Cardiac muscle cell (in vitro differentiated cells and primary cell): ENCODE data around the gene PFKFB2. TPM values are rescaled to one million over a fixed set of nuclear protein-coding genes. Genes with fewer than 3 reads are reported as not detected.

ENCODE experiments used
- DNase-seq, 2 donors: peaks; one replicate each; pipeline versions ENCODE4 v3.0.0 to v3.0.0-alpha.2; 2010 to 2017; ENCODE audit warnings: low read depth in 1 of 2, low spot score in 1 of 2
- H3K27ac ChIP-seq: fragments of 200-600 bp; sonication (generic); 2 replicates; pipeline ENCODE4 v1.5.1; 2016
- H3K27me3 ChIP-seq: fragments of 200-600 bp; sonication (generic); 2 replicates; pipeline ENCODE4 v1.6.0; 2016; ENCODE audit warnings: control low read depth
- H3K36me3 ChIP-seq: fragments of 200-600 bp; sonication (generic); 2 replicates; pipeline ENCODE4 v1.5.1; 2016; ENCODE audit warnings: control low read depth
- H3K4me1 ChIP-seq: fragments of 200-600 bp; sonication (generic); 2 replicates; pipeline ENCODE4 v1.8.1; 2017; ENCODE audit warnings: low read depth, mild to moderate bottlenecking, mixed run types
- H3K4me3 ChIP-seq: fragments of 200-600 bp; sonication (generic); 2 replicates; pipeline ENCODE4 v1.5.1; 2016; ENCODE audit warnings: mild to moderate bottlenecking
- H3K9me3 ChIP-seq: fragments of 200-600 bp; sonication (generic); 2 replicates; pipeline ENCODE4 v1.5.1; 2017; ENCODE audit warnings: low read depth, mild to moderate bottlenecking, control low read depth
- CTCF ChIP-seq: IDR thresholded peaks from 2 replicates; pipeline ENCODE4 v1.5.1; 2012; ENCODE audit warnings: low read depth, mild to moderate bottlenecking, low read length
- polyA plus RNA-seq: library from polyadenylated mRNA; unstranded; fragments of >200 nt; fragmentation: Nextera tagmentation; extraction: Ambion mirVana; gene quantifications from 2 replicates; pipeline ENCODE4 v1.2.1, GENCODE V29; 2016
- total RNA-seq: library from RNA; depleted of rRNA; stranded (reverse); fragments of >200 nt; gene quantifications from 2 replicates; pipeline ENCODE4 v1.2.3, GENCODE V29; 2016

PFKFB2 gene
- total and polyA plus RNA-seq, 2 experiments from 2014 or later, result 3.6 to 6.0 TPM

- DNase-seq, result no peak
- peaks cover 23% of the 10 kb centered on the region for H3K4me1 ChIP-seq
- TF ChIP-seq CTCF, result no peak
- no peaks in the 10 kb centered on the region for H3K9me3 ChIP-seq
- H3K27me3 ChIP-seq, result no peaks in the 10 kb centered on the region
- H3K27ac ChIP-seq, result peak within 1 kb of the TSS; percentile 86
- H3K4me3 ChIP-seq, result peak within 1 kb of the TSS; percentile 61
- H3K36me3 ChIP-seq, result peaks cover 10% of the 10 kb centered on the region
Observed at GRCh38 chr1:207051191-207051943, 1.7 kb upstream of the PFKFB2 start, which contains the start of gene YOD1. Gene YOD1, minus strand, starts transcription at chr1:207051208. Its CDS starts 178 bp downstream, at chr1:207051030.

- DNase-seq, result no peak
- H3K27ac ChIP-seq, result no peak overlapping the region
Observed at GRCh38 chr1:207054491-207054890, 1.4 kb downstream of the PFKFB2 start.

GRCh38 chr1:207055386-207056001 is 2.4 kb downstream of the PFKFB2 start:
- Histone ChIP-seq H3K4me1 (peaks cover 6% of the 10 kb centered on the region), H3K27me3 (no peaks in the 10 kb centered on the region), H3K4me3 (no peak overlapping the region), H3K36me3 (no peaks in the 10 kb centered on the region), H3K9me3 (no peaks in the 10 kb centered on the region), H3K27ac (no peak overlapping the region)
- TF ChIP-seq CTCF, result no peak
- DNase-seq, result no peak

More at GRCh38 chr1:207054491-207054890, 1.4 kb downstream of the PFKFB2 start:
- Histone ChIP-seq H3K36me3 (no peaks in the 10 kb centered on the region), H3K4me3 (no peak overlapping the region), H3K9me3 (no peaks in the 10 kb centered on the region), H3K27me3 (no peaks in the 10 kb centered on the region), H3K4me1 (peaks cover 9% of the 10 kb centered on the region)
- TF ChIP-seq CTCF, result no peak

- Histone ChIP-seq H3K4me3 (no peak overlapping the region), H3K27me3 (no peaks in the 10 kb centered on the region), H3K4me1 (no peaks in the 10 kb centered on the region), H3K9me3 (no peaks in the 10 kb centered on the region), H3K36me3 (no peaks in the 10 kb centered on the region), H3K27ac (no peak overlapping the region)
- no peak for TF ChIP-seq CTCF
- no peak for DNase-seq
Observed at GRCh38 chr1:207056673-207057072, 3.6 kb downstream of the PFKFB2 start.

GRCh38 chr1:207058252-207058651 is 5.2 kb downstream of the PFKFB2 start:
- DNase-seq, result no peak
- no peak overlapping the region for H3K27ac ChIP-seq

More at GRCh38 chr1:207058252-207058651, 5.2 kb downstream of the PFKFB2 start:
- TF ChIP-seq CTCF, result no peak
- Histone ChIP-seq H3K9me3 (no peaks in the 10 kb centered on the region), H3K4me3 (no peak overlapping the region), H3K4me1 (no peaks in the 10 kb centered on the region), H3K36me3 (no peaks in the 10 kb centered on the region), H3K27me3 (no peaks in the 10 kb centered on the region)
